Mesodermal cell (in vitro differentiated cells): ENCODE results near the gene PTCD2.
A peak's percentile ranks its signal among the peaks of the same experiment; 100 is the strongest.
"Not testable (repeated sequence)": the region's sequence is repeated elsewhere in the genome, so short reads cannot be mapped to it uniquely, and the experiment has no call there.

Experiments used
- H3K27ac ChIP-seq: 2 replicates; pipeline ENCODE4 v1.7.0; 2013; ENCODE audit warnings: mild to moderate bottlenecking, low read depth, low read length, moderate library complexity; ENCODE audit not compliant: severe bottlenecking
- H3K36me3 ChIP-seq: 2 replicates; pipeline ENCODE4 v1.7.1; 2013; ENCODE audit warnings: mild to moderate bottlenecking, low read length, moderate library complexity; ENCODE audit not compliant: control insufficient read depth, insufficient read depth
- H3K4me1 ChIP-seq: one replicate; pipeline ENCODE4 v1.7.1; 2013; ENCODE audit warnings: mild to moderate bottlenecking, low read length; ENCODE audit not compliant: insufficient read depth, control insufficient read depth, poor library complexity, severe bottlenecking
- H3K4me3 ChIP-seq: 2 replicates; pipeline ENCODE4 v1.7.0; 2013; ENCODE audit warnings: low read length, control low read depth, mild to moderate bottlenecking; ENCODE audit not compliant: insufficient read depth, poor library complexity, severe bottlenecking; ENCODE audit errors: extremely low read depth
- H3K9me3 ChIP-seq: 2 replicates; pipeline ENCODE4 v1.7.1; 2013; ENCODE audit warnings: mild to moderate bottlenecking, low read length, moderate library complexity; ENCODE audit not compliant: control insufficient read depth
- WGBS, 2 experiments: methylation state at CpG; one replicate each; pipeline ENCODE4 v1.1.5; 2013; ENCODE audit warnings: missing lambda C conversion rate in 2 of 2; ENCODE audit not compliant: insufficient coverage in 2 of 2; 5-methylcytosine and 5-hydroxymethylcytosine counted together

Gene PTCD2

GRCh38 chr5:72296256-72296655, 23.9 kb upstream of the PTCD2 start:
- Histone ChIP-seq H3K27ac (no peak overlapping the region), H3K36me3 (peaks cover 35% of the 10 kb centered on the region), H3K4me1 (no peaks in the 10 kb centered on the region), H3K9me3 (no peaks in the 10 kb centered on the region), H3K4me3 (no peak overlapping the region)
- no CpG with 5 or more reads among the region's 2 CpGs for WGBS, 2 experiments

GRCh38 chr5:72298136-72298535, 22.0 kb upstream of the PTCD2 start:
- H3K4me1 ChIP-seq, H3K9me3 ChIP-seq, H3K4me3 ChIP-seq, H3K27ac ChIP-seq: not testable (repeated sequence)
- H3K36me3 ChIP-seq = peaks cover 29% of the 10 kb centered on the region
- 71 to 90% methylated on average over 1 of the region's 3 CpGs for WGBS, 2 experiments

- WGBS, 2 experiments = no CpG with 5 or more reads among the region's 5 CpGs
- Histone ChIP-seq H3K27ac (no peak overlapping the region), H3K9me3 (no peaks in the 10 kb centered on the region), H3K4me3 (no peak overlapping the region), H3K36me3 (peaks cover 23% of the 10 kb centered on the region), H3K4me1 (peaks cover 5% of the 10 kb centered on the region)
These were observed 21.5 kb upstream of the PTCD2 start for GRCh38 chr5:72298711-72299110.

- H3K27ac ChIP-seq = no peak overlapping the region
- no peaks in the 10 kb centered on the region for H3K9me3 ChIP-seq
- peaks cover 12% of the 10 kb centered on the region for H3K36me3 ChIP-seq
- no CpG with 5 or more reads among the region's 1 CpG for WGBS, 2 experiments
- H3K4me3 ChIP-seq = no peak overlapping the region
- H3K4me1 ChIP-seq = peaks cover 9% of the 10 kb centered on the region
These were observed 19.4 kb upstream of the PTCD2 start for GRCh38 chr5:72300590-72301339.

GRCh38 chr5:72301557-72301956, 18.6 kb upstream of the PTCD2 start:
- Histone ChIP-seq H3K4me3 (no peak overlapping the region), H3K27ac (peak overlapping the region; percentile 36), H3K4me1 (peaks cover 9% of the 10 kb centered on the region), H3K36me3 (peaks cover 9% of the 10 kb centered on the region), H3K9me3 (no peaks in the 10 kb centered on the region)
- WGBS, 2 experiments = 81 to 88% methylated on average over 5 to 6 of the region's 6 CpGs

GRCh38 chr5:72302171-72302570, 18.0 kb upstream of the PTCD2 start:
- WGBS, 2 experiments = 0 to 58% methylated on average over 1 to 2 of the region's 3 CpGs
- Histone ChIP-seq H3K27ac (peak overlapping the region; percentile 36), H3K9me3 (no peaks in the 10 kb centered on the region), H3K36me3 (peaks cover 9% of the 10 kb centered on the region), H3K4me1 (peaks cover 9% of the 10 kb centered on the region), H3K4me3 (no peak overlapping the region)

- H3K27ac ChIP-seq = peak overlapping the region; percentile 33
- no peaks in the 10 kb centered on the region for H3K9me3 ChIP-seq
- H3K36me3 ChIP-seq = peaks cover 26% of the 10 kb centered on the region
- H3K4me1 ChIP-seq = peaks cover 9% of the 10 kb centered on the region
- 100% methylated on average over 1 of the region's 2 CpGs for WGBS, 2 experiments
- no peak overlapping the region for H3K4me3 ChIP-seq
These were observed 14.7 kb upstream of the PTCD2 start for GRCh38 chr5:72305194-72306142.

GRCh38 chr5:72307573-72307967, 12.6 kb upstream of the PTCD2 start:
- Histone ChIP-seq H3K4me3 (peak overlapping the region; percentile 49), H3K36me3 (peaks cover 34% of the 10 kb centered on the region)
- WGBS, 2 experiments = 67 to 84% methylated on average over 5 of the region's 8 CpGs

GRCh38 chr5:72307968-72308852, 12.0 kb upstream of the PTCD2 start:
- peaks cover 39% of the 10 kb centered on the region for H3K36me3 ChIP-seq
- peaks cover 5% of the 10 kb centered on the region for H3K4me1 ChIP-seq
- peak overlapping the region; percentile 93 for H3K27ac ChIP-seq
- WGBS, 2 experiments = 24 to 41% methylated on average over 40 to 63 of the region's 76 CpGs
- H3K4me3 ChIP-seq = peak overlapping the region; percentile 49
- H3K9me3 ChIP-seq = no peaks in the 10 kb centered on the region

More at GRCh38 chr5:72307573-72307967, 12.6 kb upstream of the PTCD2 start:
- Histone ChIP-seq H3K9me3 (no peaks in the 10 kb centered on the region), H3K4me1 (peaks cover 6% of the 10 kb centered on the region), H3K27ac (peak overlapping the region; percentile 93)

GRCh38 chr5:72308853-72309191, 11.4 kb upstream of the PTCD2 start:
- Histone ChIP-seq H3K27ac (peak overlapping the region; percentile 5), H3K9me3 (no peaks in the 10 kb centered on the region), H3K4me1 (peaks cover 5% of the 10 kb centered on the region), H3K4me3 (no peak overlapping the region), H3K36me3 (peaks cover 43% of the 10 kb centered on the region)
- WGBS, 2 experiments = 63 to 91% methylated on average over 2 to 6 of the region's 6 CpGs
